ENCODE results near the gene NR3C1. TPM values are rescaled to one million over a fixed set of nuclear protein-coding genes. Genes with fewer than 3 reads are reported as not detected.

The NR3C1 gene
- total and polyA plus RNA-seq, 2 of the 13 experiments (the other 11 are each of a cell fraction or from before 2014, with no cell fraction given) = 10.0 to 24.3 TPM

- Histone ChIP-seq H3K27me3 (ENCODE audit: control insufficient read depth in 1 of 2, insufficient read depth in 2 of 2, low read length in 2 of 2) (no peaks in the 10 kb centered on the region), H3K4me2 (ENCODE audit: low read depth, low read length) (no peak overlapping the region), H3K9ac (ENCODE audit: insufficient read depth, low read depth, low read length) (no peak overlapping the region), H2AFZ (ENCODE audit: low read length) (no peak overlapping the region), H4K20me1 (ENCODE audit: insufficient read depth, low read length) (no peaks in the 10 kb centered on the region), H3K4me3 (replicated peaks in 1 of 3; ENCODE audit: insufficient read depth in 1 of 3, low read depth in 2 of 3, low read length in 3 of 3) (no peak overlapping the region), H3K79me2 (ENCODE audit: insufficient read depth, low read length) (no peaks in the 10 kb centered on the region), H3K9me3 (ENCODE audit: low read length) (no peaks in the 10 kb centered on the region), H3K4me1 (ENCODE audit: insufficient read depth, low read length) (peaks cover 31% of the 10 kb centered on the region), H3K27ac (ENCODE audit: extremely low read length, insufficient read depth, low read length) (no peak overlapping the region), H3K36me3 (replicated peaks in 1 of 2; ENCODE audit: control insufficient read depth in 1 of 2, insufficient read depth in 2 of 2, low read length in 2 of 2) (no peaks in the 10 kb centered on the region)
- ChIA-PET CTCF (ENCODE audit: low intra/inter-chr PET ratio, low total read pairs) (no interaction called here), POLR2A (no interaction called here)
- no peak for TF ChIP-seq NR2F1 (CRISPR knock-in tag; IDR thresholded peaks at IDR 0.05)
- no peak for TF ChIP-seq NBN (conservative IDR thresholded peaks at IDR 0.05)
- no peak for TF ChIP-seq NFKBIZ (CRISPR knock-in tag; IDR thresholded peaks at IDR 0.05)
- no peak for TF ChIP-seq ZNF280B (CRISPR knock-in tag; IDR thresholded peaks at IDR 0.05; ENCODE audit: borderline replicate concordance)
- TF ChIP-seq ZNF772 (CRISPR knock-in tag; IDR thresholded peaks at IDR 0.05) = no peak
- TF ChIP-seq ZKSCAN5 (CRISPR knock-in tag; IDR thresholded peaks at IDR 0.05) = no peak
- FAIRE-seq (no peak), ATAC-seq (no peak), DNase-seq (ENCODE audit: low spot score) (no peak)
- in situ Hi-C loops (cut with HindIII; ENCODE audit: extremely low pct_ligation_motif_present, low pct_unique_long_range_greater_than_20kb) (no loop called here), intact Hi-C loops (cut with micrococcal nuclease; ENCODE audit: unreplicated experiment) (no loop called here)
- no TSS peak for BruUV-seq (replicated peaks)
- WGBS (ENCODE audit: low lambda C conversion rate) = 40% methylated on average over 4 of the region's 4 CpGs
Measured at GRCh38 chr5:143413958-143414669, 10.6 kb upstream of the NR3C1 start.

Data from HepG2 (cell line).